SK-N-MC (cell line): Measurements from ENCODE around the gene TSPAN15.

Experiments
- DNase-seq: peaks from one replicate; pipeline ENCODE4 v3.0.0-alpha.2; 2011; ENCODE audit warnings: low read depth, low spot score
- H3K27ac ChIP-seq: fragments of 200-600 bp; sonication (generic); 2 replicates; pipeline ENCODE4 v1.5.1; 2016; ENCODE audit warnings: mixed run types
- H3K36me3 ChIP-seq: fragments of 200-600 bp; sonication (generic); 2 replicates; pipeline ENCODE4 v1.6.1; 2017; ENCODE audit warnings: antibody characterized with exemption, low read length, mixed read lengths; ENCODE audit not compliant: insufficient read depth
- H3K4me3 ChIP-seq: fragments of 200-600 bp; sonication (generic); 2 replicates; pipeline ENCODE4 v1.5.1; 2016
- H3K9ac ChIP-seq: fragments of 200-600 bp; sonication (generic); 2 replicates; pipeline ENCODE4 v1.8.0; 2017; ENCODE audit warnings: mixed run types, mixed read lengths; ENCODE audit not compliant: insufficient read length
- H3K9me3 ChIP-seq: fragments of 200-600 bp; sonication (generic); 2 replicates; pipeline ENCODE4 v1.6.1; 2017; ENCODE audit warnings: low read depth, mild to moderate bottlenecking, antibody characterized with exemption, low read length, moderate library complexity, mixed read lengths
- EZH2 ChIP-seq: fragments of 200-600 bp; sonication (generic); IDR thresholded peaks from one replicate; pipeline ENCODE4 v1.6.1; 2017; ENCODE audit warnings: antibody characterized with exemption
- FOXP2 ChIP-seq: optimal IDR thresholded peaks from 2 replicates; pipeline ENCODE3; 2011; ENCODE audit warnings: mild to moderate bottlenecking, moderate library complexity; ENCODE audit not compliant: insufficient read depth; ENCODE audit errors: extremely low read length, control extremely low read depth
- POLR2AphosphoS5 ChIP-seq: IDR thresholded peaks from 2 replicates; pipeline ENCODE4 v1.6.1; 2012; ENCODE audit warnings: mild to moderate bottlenecking, low read depth, low read length, borderline replicate concordance

The TSPAN15 gene

DNA sequence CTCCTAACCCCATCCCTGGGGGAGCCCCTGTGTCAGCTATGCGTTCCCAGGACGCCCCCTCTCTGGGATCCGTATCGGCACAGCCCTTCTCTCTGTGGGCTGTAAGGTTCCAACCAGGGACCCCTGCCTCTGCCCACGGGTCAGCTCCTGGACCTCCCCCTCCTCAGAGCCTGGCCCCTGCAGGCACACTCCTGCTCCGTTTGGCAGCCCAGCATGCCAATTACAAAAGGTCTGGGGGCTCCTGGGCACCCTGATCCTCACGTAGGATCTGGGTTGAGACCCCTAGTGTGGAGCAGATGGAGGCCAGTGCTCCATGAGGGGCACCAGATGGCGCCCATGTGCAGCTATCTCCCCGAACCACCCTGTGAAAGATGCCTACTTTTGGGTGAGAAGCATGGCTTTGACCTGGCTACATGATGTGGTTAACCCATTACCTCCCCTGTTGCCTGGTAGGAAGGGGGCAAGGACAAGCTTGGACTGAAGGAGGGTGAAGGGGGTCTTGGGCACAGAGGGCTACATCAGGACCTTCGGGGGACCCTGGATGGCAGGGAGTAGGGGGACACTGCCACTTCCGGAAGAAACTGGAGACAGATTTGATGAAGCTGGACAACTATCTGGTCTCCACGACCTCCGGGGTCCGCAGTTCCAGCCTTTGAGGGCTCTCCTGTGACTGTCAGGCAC lies 43.5 kb upstream of the TSPAN15 start:
- Histone ChIP-seq H3K9me3 (no peaks in the 10 kb centered on the region), H3K9ac (no peak overlapping the region), H3K4me3 (no peak overlapping the region; the same call in 1 of the 2 replicates), H3K27ac (no peak overlapping the region), H3K36me3 (no peaks in the 10 kb centered on the region)
- no peak for DNase-seq
- TF ChIP-seq EZH2 (no peak), POLR2AphosphoS5 (no peak), FOXP2 (no peak)

GRCh38 chr10:69408318-69409175 lies 42.7 kb upstream of the TSPAN15 start:
- Histone ChIP-seq H3K27ac (no peak overlapping the region), H3K9ac (no peak overlapping the region), H3K4me3 (peak overlapping the region; percentile 51), H3K36me3 (no peaks in the 10 kb centered on the region), H3K9me3 (no peaks in the 10 kb centered on the region)
- no peak for TF ChIP-seq FOXP2
- no peak for TF ChIP-seq EZH2
- TF ChIP-seq POLR2AphosphoS5: no peak
- no peak for DNase-seq

DNA sequence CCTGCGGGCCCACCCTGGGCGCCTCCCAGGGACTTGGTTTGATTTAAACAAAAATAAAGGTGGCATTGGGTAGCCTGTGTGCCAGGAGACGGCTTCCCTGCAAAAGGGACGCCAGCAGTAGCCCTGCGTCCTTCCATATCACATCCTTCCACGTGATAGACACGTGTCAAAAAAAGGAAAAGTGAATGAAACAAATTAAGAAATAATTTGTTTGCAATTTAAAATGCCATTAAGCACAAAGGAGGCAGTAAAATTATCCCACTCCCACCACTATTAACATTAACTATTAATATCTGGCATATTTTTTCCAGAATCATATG lies 42.1 kb upstream of the TSPAN15 start:
- peak overlapping the region; percentile 51 for H3K4me3 ChIP-seq
- H3K36me3 ChIP-seq: no peaks in the 10 kb centered on the region

GRCh38 chr10:69409968-69410367 lies 41.3 kb upstream of the TSPAN15 start:
- Histone ChIP-seq H3K4me3 (no peak overlapping the region), H3K9ac (no peak overlapping the region), H3K9me3 (no peaks in the 10 kb centered on the region), H3K27ac (no peak overlapping the region), H3K36me3 (no peaks in the 10 kb centered on the region)
- DNase-seq: no peak
- TF ChIP-seq FOXP2 (no peak), EZH2 (no peak), POLR2AphosphoS5 (no peak)

More for the DNA sequence above, 42.1 kb upstream of the TSPAN15 start:
- TF ChIP-seq FOXP2 (no peak), EZH2 (no peak), POLR2AphosphoS5 (no peak)
- no peak for DNase-seq
- no peak overlapping the region for H3K9ac ChIP-seq
- H3K27ac ChIP-seq: no peak overlapping the region
- H3K9me3 ChIP-seq: no peaks in the 10 kb centered on the region

- Histone ChIP-seq H3K9me3 (no peaks in the 10 kb centered on the region), H3K36me3 (no peaks in the 10 kb centered on the region), H3K4me3 (no peak overlapping the region), H3K9ac (no peak overlapping the region), H3K27ac (no peak overlapping the region)
- no peak for TF ChIP-seq POLR2AphosphoS5
- no peak for TF ChIP-seq FOXP2
- no peak for TF ChIP-seq EZH2
- DNase-seq: no peak
These were observed 40.8 kb upstream of the TSPAN15 start for GRCh38 chr10:69410487-69410886.

DNA sequence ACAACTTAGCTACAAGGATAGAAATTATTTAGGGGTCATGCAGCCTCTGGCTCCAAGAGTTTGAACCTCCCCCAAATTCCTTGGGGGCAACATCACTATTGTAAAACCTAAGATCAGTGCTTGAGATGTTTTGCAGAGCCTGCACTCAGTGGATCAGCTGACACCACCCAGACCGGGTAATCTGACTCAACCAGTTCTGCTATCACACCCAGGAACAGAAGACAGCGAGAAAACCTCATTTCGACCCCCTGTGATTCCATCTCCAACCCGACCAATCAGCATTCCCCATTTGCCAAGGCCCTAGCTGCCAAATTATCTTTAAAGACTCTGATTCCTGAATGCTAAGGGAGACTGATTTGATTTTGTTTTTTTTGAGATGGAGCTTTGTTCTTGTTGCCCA lies 39.8 kb upstream of the TSPAN15 start:
- no peak overlapping the region for H3K9ac ChIP-seq
- H3K4me3 ChIP-seq: no peak overlapping the region
- H3K27ac ChIP-seq: no peak overlapping the region
- no peak for DNase-seq
- no peak for TF ChIP-seq FOXP2
- TF ChIP-seq EZH2: no peak
- no peak for TF ChIP-seq POLR2AphosphoS5
- H3K9me3 ChIP-seq: no peaks in the 10 kb centered on the region
- H3K36me3 ChIP-seq: no peaks in the 10 kb centered on the region

DNA sequence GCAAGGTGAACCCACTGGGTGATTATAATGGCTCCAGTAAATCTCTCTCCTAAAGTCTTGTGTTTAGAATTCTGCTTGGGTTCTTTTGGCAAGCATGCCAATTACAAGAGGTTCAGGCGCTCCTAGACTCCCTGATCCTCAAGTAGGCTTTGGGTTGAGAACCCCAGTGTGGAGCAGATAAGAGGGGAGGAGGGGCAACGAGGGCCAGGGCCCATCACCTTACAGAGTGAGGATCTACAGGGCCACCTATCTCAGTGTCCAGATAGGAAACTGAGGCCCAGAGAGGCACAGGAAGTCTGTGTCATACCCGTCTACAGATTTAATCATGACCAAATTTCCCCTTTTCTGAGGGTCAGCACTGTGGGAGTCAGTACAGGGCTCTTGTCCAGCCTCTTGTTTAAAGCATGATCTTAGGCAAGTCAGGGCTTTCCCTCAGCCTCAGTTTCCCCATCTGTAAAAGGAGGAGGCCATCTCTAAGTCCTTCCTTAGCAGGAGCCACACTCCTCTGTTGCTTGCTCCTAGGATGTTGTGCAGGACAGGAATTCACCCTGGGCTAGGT lies 39.0 kb upstream of the TSPAN15 start:
- Histone ChIP-seq H3K4me3 (no peak overlapping the region), H3K27ac (no peak overlapping the region), H3K36me3 (no peaks in the 10 kb centered on the region), H3K9ac (no peak overlapping the region), H3K9me3 (no peaks in the 10 kb centered on the region)
- no peak for TF ChIP-seq EZH2
- no peak for TF ChIP-seq POLR2AphosphoS5
- no peak for TF ChIP-seq FOXP2
- DNase-seq: no peak

DNA sequence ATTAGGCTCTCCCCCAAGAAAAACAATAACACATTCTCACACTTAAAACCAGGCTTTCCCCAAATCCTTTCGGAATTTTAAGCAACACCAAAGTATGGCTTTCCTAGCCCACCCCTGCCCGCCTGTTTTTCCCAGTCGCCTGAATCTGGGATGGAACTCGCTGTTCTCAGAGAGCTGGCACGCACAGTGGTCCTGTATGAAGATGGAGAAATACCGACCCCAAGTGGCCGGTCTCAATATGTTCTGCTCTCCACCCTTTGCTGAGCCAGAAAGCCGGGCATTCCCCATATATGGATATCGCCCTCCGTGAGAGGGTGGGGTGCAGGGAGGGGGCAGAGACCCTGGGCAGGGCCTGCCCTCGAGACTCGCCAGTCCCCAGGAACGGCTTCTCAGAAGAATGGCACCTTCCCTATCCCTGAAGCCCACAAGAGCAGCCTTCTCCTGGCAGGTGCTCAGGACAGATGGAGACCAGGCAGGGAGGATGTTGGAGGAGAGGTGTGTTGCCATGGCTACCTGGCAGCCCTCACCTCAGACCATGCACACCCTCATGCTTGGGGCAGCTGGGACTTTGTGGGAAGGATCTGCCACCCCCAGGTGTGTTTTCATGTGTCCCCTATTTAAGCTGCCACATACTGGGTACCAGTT lies 37.9 kb upstream of the TSPAN15 start:
- H3K36me3 ChIP-seq: no peaks in the 10 kb centered on the region
- TF ChIP-seq POLR2AphosphoS5 (no peak), FOXP2 (no peak), EZH2 (no peak)
- no peak overlapping the region for H3K27ac ChIP-seq
- no peak overlapping the region for H3K4me3 ChIP-seq
- H3K9me3 ChIP-seq: no peaks in the 10 kb centered on the region
- DNase-seq: no peak
- no peak overlapping the region for H3K9ac ChIP-seq
